Head of caudate nucleus (tissue), 42 donors: ENCODE measurements around the gene NR1H4.
"Not testable (repeated sequence)": the region's sequence is repeated elsewhere in the genome, so short reads cannot be mapped to it uniquely, and the experiment has no call there.

ENCODE experiments used
- DNase-seq, 42 donors: peaks; one replicate each; pipeline versions ENCODE4 v3.0.0 to v3.0.0-alpha.2; 2020 to 2021; ENCODE audit warnings: mixed read lengths in 7 of 42
- intact Hi-C: fragments of 100-400 bp; cut with DNase I; formaldehyde crosslinking; loops from one replicate; pipeline ENCODE4 v1.15.0; 2022

NR1H4 gene

GRCh38 chr12:100557357-100557756 is 83.7 kb downstream of the NR1H4 start:
- intact Hi-C loops = loop anchor here (10.0 kb wide), 2 partner anchors 203 to 333 kb away; partner anchors contain the start of gene SLC17A8
- no peak for DNase-seq

DNA sequence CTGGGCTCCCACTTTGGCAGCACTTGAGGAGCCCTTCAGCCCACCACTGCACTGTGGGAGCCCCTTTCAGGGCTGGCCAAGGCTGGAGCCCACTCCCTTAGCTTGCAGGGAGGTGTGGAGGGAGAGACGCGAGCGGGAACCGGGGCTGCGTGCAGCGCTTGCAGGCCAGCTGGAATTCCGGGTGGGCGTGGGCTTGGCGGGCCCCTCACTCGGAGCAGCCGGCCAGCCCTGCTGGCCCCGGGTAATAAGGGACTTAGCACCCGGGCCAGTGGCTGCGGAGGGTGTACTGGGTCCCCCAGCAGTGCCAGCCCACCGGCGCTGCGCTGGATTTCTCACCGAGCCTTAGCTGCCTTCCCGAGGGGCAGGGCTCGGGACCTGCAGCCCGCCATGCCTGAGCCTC is 85.6 kb downstream of the NR1H4 start:
- DNase-seq = not testable (repeated sequence)
- intact Hi-C loops = loop anchor here (10.0 kb wide), 2 partner anchors 204 to 334 kb away; partner anchors contain the start of gene SLC17A8

DNA sequence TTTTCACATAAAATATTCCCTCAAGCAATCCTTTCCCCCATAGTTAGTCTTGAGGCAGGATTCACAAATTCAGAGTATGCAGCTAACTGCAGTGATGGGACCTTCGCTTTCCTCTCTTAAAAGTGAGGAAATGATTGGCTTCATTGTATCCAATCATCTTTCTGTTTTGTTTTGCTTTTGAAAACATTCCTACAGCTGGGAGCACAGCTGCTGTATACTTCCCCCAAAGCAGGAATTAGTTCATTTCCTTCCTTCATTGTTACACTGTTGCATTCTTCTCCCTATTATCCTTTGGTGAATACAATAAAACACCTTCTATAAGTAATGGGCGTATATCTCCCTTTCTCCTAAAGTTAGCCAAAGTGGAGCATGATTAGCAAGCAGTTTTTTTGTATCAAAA is 90.4 kb downstream of the NR1H4 start:
- no peak for DNase-seq

GRCh38 chr12:100564905-100565467 is 91.3 kb downstream of the NR1H4 start:
- DNase-seq = no peak
- intact Hi-C loops = no loop called here

More for the DNA sequence above, 90.4 kb downstream of the NR1H4 start:
- intact Hi-C loops = no loop called here

DNA sequence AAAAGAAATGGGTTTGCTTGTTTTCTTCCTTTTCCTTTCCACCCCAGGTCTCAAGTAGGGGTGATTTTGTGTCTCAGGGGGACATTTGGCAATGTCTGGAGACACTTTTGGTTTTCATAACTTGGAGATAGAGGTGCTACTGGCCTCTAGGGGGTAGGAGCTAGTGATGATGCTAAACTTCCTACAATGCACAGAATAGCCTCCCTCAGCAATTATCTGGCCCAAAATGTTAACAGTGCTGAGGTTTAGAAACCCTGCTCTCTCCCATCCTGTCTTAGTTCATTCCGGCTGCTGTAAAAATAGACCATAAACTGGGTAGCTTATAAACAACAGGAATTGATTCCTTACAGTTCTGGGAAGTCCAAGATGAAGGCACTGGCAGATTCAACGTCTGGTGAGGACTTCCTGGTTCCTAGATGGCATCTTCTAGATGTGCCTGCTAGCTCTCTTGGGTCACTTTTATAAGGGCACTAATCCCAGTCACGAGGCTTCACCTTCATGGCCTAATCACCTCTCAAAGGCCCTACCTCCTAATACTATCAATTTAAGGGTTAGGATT is 92.4 kb downstream of the NR1H4 start:
- intact Hi-C loops = no loop called here
- DNase-seq = no peak

- DNase-seq = peak in 25 of 42 donors; percentile 10 to 63 (median 34)
- intact Hi-C loops = no loop called here
These were observed 93.4 kb downstream of the NR1H4 start for GRCh38 chr12:100566887-100567637.

GRCh38 chr12:100567945-100568344 is 94.3 kb downstream of the NR1H4 start:
- no peak for DNase-seq
- intact Hi-C loops = no loop called here

- intact Hi-C loops = no loop called here
- no peak for DNase-seq
These were observed 98.5 kb downstream of the NR1H4 start for GRCh38 chr12:100572184-100572583.

DNA sequence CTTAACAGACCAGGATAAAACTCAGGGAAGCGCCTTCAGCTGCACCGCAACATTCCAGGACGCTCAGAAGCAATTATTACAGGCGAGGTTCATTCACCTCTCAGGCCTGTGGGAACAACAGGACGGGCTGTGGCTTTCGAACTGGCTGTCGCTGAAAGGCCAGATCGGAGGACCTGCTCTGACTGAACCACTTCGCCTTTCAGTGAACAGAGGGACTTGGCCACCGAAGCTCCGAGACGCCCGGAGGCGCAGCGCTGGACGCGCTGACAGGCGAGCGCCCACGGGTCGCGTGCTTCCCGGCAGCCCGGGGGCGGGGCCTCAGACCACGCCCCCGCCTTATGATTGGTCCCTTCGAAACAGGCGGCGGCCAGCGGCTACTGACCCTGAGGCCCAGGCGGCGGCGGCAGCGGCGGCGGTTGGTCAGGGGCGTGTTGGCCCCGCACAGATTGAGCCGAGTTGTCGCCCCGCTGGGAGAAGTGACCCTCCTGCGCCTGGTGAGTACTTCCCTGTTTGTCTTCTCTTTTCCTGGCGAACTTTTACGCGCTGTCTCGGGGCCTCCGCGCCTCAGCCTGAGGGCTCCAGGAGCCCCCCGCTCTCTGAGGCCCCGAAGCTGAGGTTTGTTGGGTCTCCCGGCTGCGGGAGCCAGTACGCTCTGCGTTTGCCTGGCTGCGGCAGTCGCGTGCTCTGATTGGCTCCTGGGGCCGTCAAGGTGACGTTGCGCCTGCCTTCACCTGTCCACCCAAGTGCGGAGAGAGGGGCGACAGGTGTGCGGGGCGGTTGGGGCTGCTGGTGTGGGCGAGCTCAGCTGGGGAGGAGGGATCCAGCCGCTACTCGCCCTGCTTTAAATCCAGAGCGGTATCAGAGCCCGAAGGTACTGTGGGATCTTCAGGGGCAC is 99.9 kb downstream of the NR1H4 start, which contains the start of gene GAS2L3:
GAS2L3 (plus strand) TSS at position 393 of the 895 bp plus-strand sequence. CDS start 21,221 bp downstream, outside the sequence.
- intact Hi-C loops = no loop called here
- DNase-seq = peak; percentile 64 to 91 (median 83)

DNA sequence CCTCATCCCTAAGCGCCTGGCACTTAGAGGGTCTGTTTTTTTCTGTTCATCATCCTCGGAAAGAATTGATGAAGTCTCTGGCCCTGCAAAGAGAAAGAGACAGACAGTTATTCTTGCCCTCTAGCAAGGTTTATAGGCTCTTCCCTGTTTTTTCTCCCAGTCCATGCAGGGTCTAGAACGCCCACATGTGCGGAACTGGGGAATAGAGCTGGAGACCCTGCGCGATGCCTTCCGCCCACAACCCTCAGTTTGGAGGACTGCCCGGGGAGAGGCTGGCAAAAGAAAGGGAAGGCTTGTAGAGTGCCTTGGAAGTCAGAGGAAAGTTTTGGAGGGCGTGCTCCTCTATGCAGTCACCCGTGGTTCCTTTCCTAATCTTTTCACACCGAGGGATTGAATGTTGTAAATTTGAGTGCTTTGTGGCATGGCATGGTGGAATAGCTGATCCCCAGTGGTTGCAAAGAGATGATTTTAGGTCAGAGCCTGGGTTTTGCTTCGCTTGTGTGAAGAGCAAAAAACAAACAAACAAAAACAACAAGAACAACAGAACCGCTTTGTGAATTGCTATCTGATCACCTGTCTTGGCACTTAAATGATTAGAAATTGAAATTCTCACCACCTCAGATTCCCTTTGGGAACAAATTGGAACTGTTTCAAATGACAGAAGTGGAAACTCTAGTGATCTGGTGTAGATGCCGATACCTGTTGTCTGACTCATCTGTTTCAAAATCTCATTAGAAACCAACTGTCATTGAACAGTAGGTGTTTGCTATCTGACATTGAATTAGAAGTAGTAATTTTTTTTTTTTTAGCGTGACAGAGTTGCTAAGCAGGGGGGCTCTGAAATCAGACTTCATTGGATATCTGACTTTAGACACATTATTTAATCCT is 100.8 kb downstream of the NR1H4 start:
- no peak for DNase-seq

GRCh38 chr12:100576331-100577036 is 102.8 kb downstream of the NR1H4 start:
- intact Hi-C loops = no loop called here
- DNase-seq = no peak

More for the DNA sequence above, 100.8 kb downstream of the NR1H4 start:
- intact Hi-C loops = no loop called here

DNA sequence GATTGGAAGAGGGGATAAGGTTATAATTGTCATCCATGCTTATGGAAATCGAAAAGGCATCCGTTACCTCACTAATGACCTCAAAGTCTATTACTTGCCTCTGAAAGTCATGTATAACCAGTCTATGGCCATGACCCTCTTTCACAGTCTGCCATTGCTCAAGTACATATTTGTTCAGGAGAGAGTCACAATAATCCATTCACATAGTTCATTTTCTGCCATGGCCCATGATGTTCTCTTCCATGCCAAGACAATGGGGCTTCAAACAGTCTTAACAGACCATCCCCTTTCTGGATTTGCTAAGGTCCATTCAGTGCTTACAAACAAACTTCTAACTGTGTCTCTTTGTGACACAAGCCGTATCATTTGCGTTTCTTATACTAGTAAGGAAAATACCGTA is 105.3 kb downstream of the NR1H4 start:
- DNase-seq = no peak
- intact Hi-C loops = no loop called here

GRCh38 chr12:100579844-100580243 is 106.2 kb downstream of the NR1H4 start:
- intact Hi-C loops = no loop called here
- no peak for DNase-seq

- intact Hi-C loops = no loop called here
- DNase-seq = no peak
These were observed 110.6 kb downstream of the NR1H4 start for GRCh38 chr12:100584256-100584655.

GRCh38 chr12:100591979-100592378 is 118.3 kb downstream of the NR1H4 start:
- no peak for DNase-seq

GRCh38 chr12:100593490-100593889 is 119.8 kb downstream of the NR1H4 start:
- no peak for DNase-seq

More at GRCh38 chr12:100591979-100592378, 118.3 kb downstream of the NR1H4 start:
- intact Hi-C loops = no loop called here

DNA sequence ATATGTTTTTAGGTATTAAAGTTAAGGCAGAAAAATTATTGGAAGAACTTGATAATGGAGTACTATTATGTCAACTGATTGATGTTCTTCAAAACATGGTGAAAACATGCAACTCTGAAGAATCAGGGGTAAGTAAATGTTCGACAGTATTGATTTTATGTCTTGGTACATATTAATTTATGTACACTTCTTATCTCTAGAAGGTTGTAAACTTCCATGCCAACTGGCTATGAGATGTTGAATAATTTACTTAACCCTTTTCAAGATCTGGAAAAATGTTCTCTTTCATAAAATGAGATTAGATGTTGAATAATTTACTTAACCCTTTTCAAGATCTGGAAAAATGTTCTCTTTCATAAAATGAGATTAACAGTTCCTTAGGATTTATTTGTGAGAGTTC is 128.0 kb downstream of the NR1H4 start:
- no peak for DNase-seq
- intact Hi-C loops = no loop called here

More at GRCh38 chr12:100593490-100593889, 119.8 kb downstream of the NR1H4 start:
- intact Hi-C loops = no loop called here

GRCh38 chr12:100602997-100603396 is 129.3 kb downstream of the NR1H4 start:
- DNase-seq = not testable (repeated sequence)

More at GRCh38 chr12:100602997-100603396, 129.3 kb downstream of the NR1H4 start:
- intact Hi-C loops = not testable (repeated sequence)
